B cell (primary cell): ENCODE results near the gene MYZAP. TPM values are rescaled to one million over a fixed set of nuclear protein-coding genes. Genes with fewer than 3 reads are reported as not detected.

Experiments used
- ATAC-seq: fragments of 200-7000 bp; cut with Tn5 transposase; one replicate; pipeline ENCODE4 v1.10.0; 2021; ENCODE audit warnings: low read depth, mild to moderate bottlenecking, moderate number of reproducible peaks, moderate library complexity
- CTCF ChIA-PET: fragments of 350-600 bp; sonication (Branson Sonifier 250); formaldehyde crosslinking; loops from one replicate; lab custom pipeline; 2021; ENCODE audit warnings: antibody characterized with exemption, inconsistent platforms; lab: Charles Lee
- POLR2A ChIA-PET: fragments of 350-600 bp; sonication (Branson Sonifier 250); formaldehyde crosslinking; loops from one replicate; lab custom pipeline; 2021; ENCODE audit warnings: antibody characterized with exemption; lab: Charles Lee
- DNase-seq: peaks from one replicate; pipeline ENCODE4 v3.0.0; 2013
- H2AFZ ChIP-seq: 2 replicates; pipeline ENCODE4 v1.6.1; 2012; ENCODE audit warnings: mild to moderate bottlenecking, low read depth, low read length; ENCODE audit not compliant: insufficient read depth, poor library complexity, severe bottlenecking
- H3K27ac ChIP-seq, 2 donors: 1 replicate in 1 of 2; 2 replicates in 1 of 2; pipeline ENCODE4 v1.5.1; 2012 to 2013; ENCODE audit warnings: low read length in 2 of 2, mild to moderate bottlenecking in 2 of 2, moderate library complexity in 1 of 2
- H3K27me3 ChIP-seq, 4 experiments: fragments of 200-600 bp in 1 of 4; sonication (generic) in 1 of 4; replicated peaks in 1 of 4; 1 replicate in 2 of 4; 2 replicates in 2 of 4; pipeline versions ENCODE4 v1.6.1 to v1.7.0; 2013 to 2016; ENCODE audit warnings: low read length in 3 of 4, mild to moderate bottlenecking in 2 of 4, mixed read lengths in 1 of 4, moderate library complexity in 1 of 4; ENCODE audit not compliant: insufficient read depth in 4 of 4, control insufficient read depth in 3 of 4; ENCODE audit errors: control extremely low read depth in 1 of 4
- H3K36me3 ChIP-seq, 2 experiments: replicated peaks in 1 of 2; 1 replicate in 1 of 2; 2 replicates in 1 of 2; pipeline versions ENCODE4 v1.6.1 to v1.7.1; 2013; ENCODE audit warnings: low read length in 1 of 2; ENCODE audit not compliant: insufficient read depth in 2 of 2, control insufficient read depth in 1 of 2; ENCODE audit errors: control extremely low read depth in 1 of 2, extremely low read depth in 1 of 2
- H3K4me1 ChIP-seq, 2 donors: fragments of 200-600 bp in 1 of 2; sonication (generic) in 1 of 2; 1 replicate in 1 of 2; 2 replicates in 1 of 2; pipeline versions ENCODE4 v1.5.1 to v1.6.1; 2013 to 2017; ENCODE audit warnings: low read length in 2 of 2; ENCODE audit not compliant: control insufficient read depth in 2 of 2, insufficient read depth in 2 of 2
- H3K4me2 ChIP-seq: replicated peaks from 2 replicates; pipeline ENCODE3; 2012; ENCODE audit warnings: mild to moderate bottlenecking, low read depth, low read length; ENCODE audit not compliant: poor library complexity, severe bottlenecking
- H3K4me3 ChIP-seq, 5 experiments: fragments of 200-600 bp in 1 of 5; sonication (generic) in 1 of 5; 1 replicate in 3 of 5; 2 replicates in 2 of 5; pipeline versions ENCODE4 v1.5.1 to v1.7.0; 2011 to 2016; ENCODE audit warnings: low read length in 4 of 5, mild to moderate bottlenecking in 4 of 5, low read depth in 2 of 5, control low read depth in 1 of 5, moderate library complexity in 1 of 5; ENCODE audit not compliant: insufficient read depth in 1 of 5; ENCODE audit errors: control extremely low read depth in 1 of 5, extremely low read depth in 1 of 5
- H3K79me2 ChIP-seq: fragments of 200-600 bp; sonication (generic); one replicate; pipeline ENCODE4 v1.6.0; 2016; ENCODE audit warnings: low read length; ENCODE audit not compliant: control insufficient read depth, insufficient read depth
- H3K9ac ChIP-seq: fragments of 200-600 bp; sonication (generic); 2 replicates; pipeline ENCODE4 v1.6.1; 2017; ENCODE audit warnings: mild to moderate bottlenecking, low read length, moderate library complexity
- H3K9me3 ChIP-seq, 3 donors: one replicate each; pipeline versions ENCODE4 v1.6.1 to v1.7.1; 2013; ENCODE audit warnings: low read length in 2 of 3; ENCODE audit not compliant: control insufficient read depth in 2 of 3, insufficient read depth in 1 of 3; ENCODE audit errors: control extremely low read depth in 1 of 3
- H4K20me1 ChIP-seq: 2 replicates; pipeline ENCODE4 v1.6.0; 2012; ENCODE audit warnings: mild to moderate bottlenecking, low read length; ENCODE audit not compliant: insufficient read depth, control insufficient read depth, poor library complexity, severe bottlenecking
- H3K27ac Mint-ChIP-seq: one replicate; pipeline ENCODE4 v1.8.0; 2021; ENCODE audit warnings: mixed read lengths
- H3K27me3 Mint-ChIP-seq: one replicate; pipeline ENCODE4 v1.8.0; 2021; ENCODE audit warnings: mixed read lengths
- H3K4me1 Mint-ChIP-seq: one replicate; pipeline ENCODE4 v1.8.0; 2021; ENCODE audit warnings: mixed read lengths
- H3K4me3 Mint-ChIP-seq: one replicate; pipeline ENCODE4 v1.8.0; 2021; ENCODE audit warnings: mixed read lengths
- H3K9me3 Mint-ChIP-seq: one replicate; pipeline ENCODE4 v1.8.0; 2022; ENCODE audit warnings: mixed read lengths; ENCODE audit not compliant: insufficient read depth
- CTCF ChIP-seq: fragments of 200-600 bp; IDR thresholded peaks from one replicate; pipeline ENCODE4 v1.8.0; 2022; ENCODE audit warnings: antibody characterized with exemption, mild to moderate bottlenecking
- EZH2 ChIP-seq: IDR thresholded peaks from 2 replicates; pipeline ENCODE4 v1.6.1; 2012; ENCODE audit warnings: borderline replicate concordance, low read depth, mild to moderate bottlenecking, moderate library complexity, low read length; ENCODE audit not compliant: insufficient read depth, poor library complexity, severe bottlenecking
- WGBS: methylation state at CpG from one replicate; pipeline ENCODE4 v1.1.5; 2013; ENCODE audit warnings: missing lambda C conversion rate; ENCODE audit not compliant: insufficient coverage; 5-methylcytosine and 5-hydroxymethylcytosine counted together
- intact Hi-C: fragments of 100-400 bp; cut with micrococcal nuclease; formaldehyde crosslinking; loops from one replicate; pipeline ENCODE4 v1.10.0; 2022
- polyA plus RNA-seq: library from polyadenylated mRNA; depleted of rRNA; stranded (reverse); fragments of >200 nt; gene quantifications from 2 replicates; pipeline ENCODE4 v1.2.3, GENCODE V29; 2012
- total RNA-seq, 2 donors: library from RNA; stranded (reverse); fragments of 120-200 nt in 1 of 2; gene quantifications; 1 replicate in 1 of 2; 2 replicates in 1 of 2; pipeline versions ENCODE4 v1.2.3 to v1.2.4, GENCODE V29; 2013 to 2022

Gene MYZAP
- total and polyA plus RNA-seq, 2 donors (not counting 1 experiment from before 2014, with no cell fraction given) = 1.0 to 2.8 TPM

DNA sequence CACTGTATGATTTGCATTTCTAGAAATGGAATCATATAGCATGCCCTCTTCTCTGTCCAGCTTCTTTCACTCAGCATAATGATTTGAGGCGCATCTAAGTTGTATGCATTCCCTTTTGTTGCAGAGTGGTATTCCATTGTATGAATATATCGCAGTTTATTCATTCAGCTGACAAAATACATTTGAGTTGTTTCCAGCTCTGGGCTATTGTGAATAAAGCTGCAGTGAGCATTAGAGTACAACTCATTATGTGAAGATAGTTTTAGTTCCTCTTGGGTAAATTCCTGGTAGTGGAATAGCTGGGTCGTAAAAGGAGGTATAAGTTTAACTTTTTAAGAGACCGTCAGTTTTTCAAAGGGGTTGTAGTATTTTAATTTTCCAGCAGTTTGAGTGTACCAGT, 76.3 kb downstream of the MYZAP start:
- H3K4me3 Mint-ChIP-seq = no peak overlapping the region
- H3K9me3 Mint-ChIP-seq = no peaks in the 10 kb centered on the region
- Histone ChIP-seq H3K4me3 (no peak overlapping the region), H3K79me2 (no peaks in the 10 kb centered on the region), H3K9me3 (no peaks in the 10 kb centered on the region), H4K20me1 (no peaks in the 10 kb centered on the region), H2AFZ (no peak overlapping the region), H3K4me2 (no peak overlapping the region), H3K27me3 (no peaks in the 10 kb centered on the region), H3K4me1 (no peaks in the 10 kb centered on the region), H3K9ac (no peak overlapping the region), H3K27ac (no peak overlapping the region), H3K36me3 (no peaks in the 10 kb centered on the region)
- ATAC-seq = no peak
- POLR2A ChIA-PET = no interaction called here
- TF ChIP-seq CTCF = no peak
- TF ChIP-seq EZH2 = no peak
- no peak overlapping the region for H3K27ac Mint-ChIP-seq
- H3K27me3 Mint-ChIP-seq = peaks cover 36% of the 10 kb centered on the region
- no peak for DNase-seq
- WGBS = 100% methylated on average over 1 of the region's 4 CpGs
- intact Hi-C loops = no loop called here
- CTCF ChIA-PET = interaction anchor here (1.9 kb wide), 1 partner anchor 11 kb away, joined by 5 read pairs; no protein-coding TSS in a partner anchor
- no peaks in the 10 kb centered on the region for H3K4me1 Mint-ChIP-seq

- no peaks in the 10 kb centered on the region for H3K36me3 ChIP-seq
- H3K9me3 Mint-ChIP-seq = no peaks in the 10 kb centered on the region
- H3K4me1 ChIP-seq = no peaks in the 10 kb centered on the region
- no peaks in the 10 kb centered on the region for H4K20me1 ChIP-seq
- H2AFZ ChIP-seq = no peak overlapping the region
- H3K9me3 ChIP-seq = no peaks in the 10 kb centered on the region
- ChIA-PET POLR2A (no interaction called here), CTCF (no interaction called here)
- DNase-seq (no peak), ATAC-seq (no peak)
- no peak overlapping the region for H3K4me3 ChIP-seq
- no peaks in the 10 kb centered on the region for H3K79me2 ChIP-seq
- H3K4me3 Mint-ChIP-seq = no peak overlapping the region
- no peaks in the 10 kb centered on the region for H3K4me1 Mint-ChIP-seq
- no CpG with 5 or more reads among the region's 1 CpG for WGBS
- no peak overlapping the region for H3K27ac ChIP-seq
- no peaks in the 10 kb centered on the region for H3K27me3 ChIP-seq
- H3K9ac ChIP-seq = no peak overlapping the region
- H3K4me2 ChIP-seq = no peak overlapping the region
- intact Hi-C loops = no loop called here
- TF ChIP-seq CTCF (no peak), EZH2 (no peak)
- peaks cover 29% of the 10 kb centered on the region for H3K27me3 Mint-ChIP-seq
- no peak overlapping the region for H3K27ac Mint-ChIP-seq
Observed at GRCh38 chr15:57671636-57672035, 79.9 kb downstream of the MYZAP start.
